ENCODE results near the gene ADGRA1. TPM values are rescaled to one million over a fixed set of nuclear protein-coding genes. Genes with fewer than 3 reads are reported as not detected.

Gene ADGRA1
- total RNA-seq, 3 donors from 2014 or later (not counting 1 experiment from before 2014, with no cell fraction given): not detected

- 67% methylated on average over 23 of the region's 23 CpGs for WGBS (ENCODE audit: insufficient coverage)
- no peak overlapping the region for H3K4me3 ChIP-seq (ENCODE audit: low read length)
- Mint-ChIP-seq H3K27me3 (ENCODE audit: low read depth in 2 of 2) (peaks cover 11 to 12% of the 10 kb centered on the region in 2 donors), H3K36me3 (no peaks in the 10 kb centered on the region), H3K27ac (no peak overlapping the region), H3K9me3 (no peaks in the 10 kb centered on the region), H3K4me3 (peak overlapping the region; percentile 4), H3K4me1 (no peaks in the 10 kb centered on the region)
- TF ChIP-seq CTCF (IDR thresholded peaks at IDR 0.05): no peak
- intact Hi-C loops (cut with micrococcal nuclease): no loop called here
- no peaks in the 10 kb centered on the region for H3K36me3 ChIP-seq (ENCODE audit: control insufficient read depth, insufficient read depth, low read length)
- no peaks in the 10 kb centered on the region for H3K9me3 ChIP-seq (ENCODE audit: control insufficient read depth, insufficient read depth, low read length)
- H3K4me1 ChIP-seq (ENCODE audit: control insufficient read depth, insufficient read depth, low read length): peaks cover 12% of the 10 kb centered on the region
- ATAC-seq (no peak), DNase-seq (peak in 1 of 2 donors; percentile 15)
- H3K27ac ChIP-seq (ENCODE audit: low read length): no peak overlapping the region
- peaks cover 14% of the 10 kb centered on the region for H3K27me3 ChIP-seq (ENCODE audit: control insufficient read depth, insufficient read depth, low read length)
These were observed 71.3 kb downstream of the ADGRA1 start for GRCh38 chr10:133158756-133159610.

DNA sequence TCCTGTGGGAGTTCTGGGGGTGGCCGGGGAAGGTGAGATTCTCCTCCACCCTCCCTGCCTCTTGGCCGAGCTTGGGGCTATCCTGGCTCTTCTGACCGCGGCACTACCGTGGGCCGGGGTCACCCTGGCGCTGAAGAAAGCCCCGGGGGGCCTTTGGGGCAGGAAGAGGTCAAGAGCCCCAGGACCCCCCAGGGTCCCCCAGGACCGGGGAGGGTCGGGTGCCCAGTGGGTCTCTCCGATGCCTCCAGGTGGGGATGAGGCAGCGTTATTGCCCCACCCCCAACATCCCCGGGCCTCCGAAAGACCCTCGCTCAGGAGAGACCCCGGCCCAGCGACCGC lies 71.9 kb downstream of the ADGRA1 start:
- no peak overlapping the region for H3K4me3 Mint-ChIP-seq
- no peak overlapping the region for H3K27ac ChIP-seq (ENCODE audit: low read length)
- peaks cover 8 to 12% of the 10 kb centered on the region in 2 donors for H3K27me3 Mint-ChIP-seq (ENCODE audit: low read depth in 2 of 2)
- no peak for DNase-seq
- H3K9me3 ChIP-seq (ENCODE audit: control insufficient read depth, insufficient read depth, low read length): no peaks in the 10 kb centered on the region
- intact Hi-C loops (cut with micrococcal nuclease): no loop called here
- no peaks in the 10 kb centered on the region for H3K9me3 Mint-ChIP-seq
- no peaks in the 10 kb centered on the region for H3K4me1 Mint-ChIP-seq
- ATAC-seq: no peak
- H3K27ac Mint-ChIP-seq: no peak overlapping the region
- H3K36me3 Mint-ChIP-seq: no peaks in the 10 kb centered on the region
- WGBS (ENCODE audit: insufficient coverage): 20% methylated on average over 9 of the region's 18 CpGs
- peaks cover 12% of the 10 kb centered on the region for H3K4me1 ChIP-seq (ENCODE audit: control insufficient read depth, insufficient read depth, low read length)
- H3K4me3 ChIP-seq (ENCODE audit: low read length): no peak overlapping the region
- TF ChIP-seq CTCF (IDR thresholded peaks at IDR 0.05): no peak
- H3K27me3 ChIP-seq (ENCODE audit: control insufficient read depth, insufficient read depth, low read length): peaks cover 14% of the 10 kb centered on the region
- no peaks in the 10 kb centered on the region for H3K36me3 ChIP-seq (ENCODE audit: control insufficient read depth, insufficient read depth, low read length)

GRCh38 chr10:133159950-133160825 lies 72.5 kb downstream of the ADGRA1 start, which contains the start of gene KNDC1:
KNDC1 (plus strand) TSS chr10:133160219; CDS start chr10:133160468, 249 bp downstream.
- H3K4me3 ChIP-seq (ENCODE audit: low read length): no peak within 1 kb of the TSS
- H3K36me3 ChIP-seq (ENCODE audit: control insufficient read depth, insufficient read depth, low read length): no peaks in the 10 kb centered on the region
- DNase-seq (peak; percentile 28 to 46), ATAC-seq (peak; percentile 73 to 86 (median 77))
- no peaks in the 10 kb centered on the region for H3K36me3 Mint-ChIP-seq
- no peaks in the 10 kb centered on the region for H3K9me3 ChIP-seq (ENCODE audit: control insufficient read depth, insufficient read depth, low read length)
- peak within 1 kb of the TSS; percentile 63 for H3K4me3 Mint-ChIP-seq
- H3K4me1 ChIP-seq (ENCODE audit: control insufficient read depth, insufficient read depth, low read length): peaks cover 12% of the 10 kb centered on the region
- intact Hi-C loops (cut with micrococcal nuclease): loop anchor here (2.0 kb wide), 1 partner anchor 15 kb away; no protein-coding TSS in a partner anchor
- 1% methylated on average over 104 of the region's 108 CpGs for WGBS (ENCODE audit: insufficient coverage)
- peaks cover 14% of the 10 kb centered on the region for H3K27me3 ChIP-seq (ENCODE audit: control insufficient read depth, insufficient read depth, low read length)
- no peaks in the 10 kb centered on the region for H3K4me1 Mint-ChIP-seq
- peaks cover 5 to 12% of the 10 kb centered on the region in 2 donors for H3K27me3 Mint-ChIP-seq (ENCODE audit: low read depth in 2 of 2)
- H3K9me3 Mint-ChIP-seq: no peaks in the 10 kb centered on the region
- no peak for TF ChIP-seq CTCF (IDR thresholded peaks at IDR 0.05)
- no peak within 1 kb of the TSS for H3K27ac ChIP-seq (ENCODE audit: low read length)
- H3K27ac Mint-ChIP-seq: no peak within 1 kb of the TSS
